AML-193 (cell line): ENCODE data around the gene RMND5B.

Experiments used
- DNase-seq, 2 experiments: peaks; one replicate each; lab custom pipeline; 2025; lab: John Stamatoyannopoulos, UW

Gene RMND5B

GRCh38 chr5:178113841-178114324 is 16.9 kb upstream of the RMND5B start:
- DNase-seq: no peak

GRCh38 chr5:178114325-178115135 is 16.3 kb upstream of the RMND5B start:
- DNase-seq: no peak

GRCh38 chr5:178115136-178115813 is 15.5 kb upstream of the RMND5B start:
- no peak for DNase-seq

GRCh38 chr5:178115814-178116142 is 15.0 kb upstream of the RMND5B start:
- no peak for DNase-seq

GRCh38 chr5:178116143-178116885 is 14.5 kb upstream of the RMND5B start:
- DNase-seq: no peak

- no peak for DNase-seq
Observed at GRCh38 chr5:178117923-178118701, 12.7 kb upstream of the RMND5B start.

GRCh38 chr5:178119915-178120606 is 10.8 kb upstream of the RMND5B start:
- no peak for DNase-seq

GRCh38 chr5:178120607-178121357 is 10.0 kb upstream of the RMND5B start:
- DNase-seq: no peak

GRCh38 chr5:178121391-178122276 is 9.2 kb upstream of the RMND5B start:
- DNase-seq: no peak

GRCh38 chr5:178122346-178122745 is 8.5 kb upstream of the RMND5B start:
- DNase-seq: no peak

- DNase-seq: no peak
Observed at GRCh38 chr5:178123094-178123965, 7.5 kb upstream of the RMND5B start.

GRCh38 chr5:178123966-178124925 is 6.6 kb upstream of the RMND5B start:
- DNase-seq: no peak

- DNase-seq: no peak
Observed at GRCh38 chr5:178125253-178125906, 5.4 kb upstream of the RMND5B start.

- DNase-seq: no peak
Observed at GRCh38 chr5:178126556-178126955, 4.3 kb upstream of the RMND5B start.

GRCh38 chr5:178127300-178128009 is 3.4 kb upstream of the RMND5B start:
- DNase-seq: peak; percentile 30 to 35

- no peak for DNase-seq
Observed at GRCh38 chr5:178129296-178129695, 1.5 kb upstream of the RMND5B start.
